Activated effector memory CD4-positive, alpha-beta T cell treated with anti-CD3 and anti-CD28 coated beads, Interleukin-2, amount 50 U/mL, for 16 hours (primary cell): ENCODE results near the gene TMEM9.

Experiments used
- DNase-seq: peaks from one replicate; pipeline ENCODE4 v3.0.0-alpha.2; 2020

TMEM9 gene

DNA sequence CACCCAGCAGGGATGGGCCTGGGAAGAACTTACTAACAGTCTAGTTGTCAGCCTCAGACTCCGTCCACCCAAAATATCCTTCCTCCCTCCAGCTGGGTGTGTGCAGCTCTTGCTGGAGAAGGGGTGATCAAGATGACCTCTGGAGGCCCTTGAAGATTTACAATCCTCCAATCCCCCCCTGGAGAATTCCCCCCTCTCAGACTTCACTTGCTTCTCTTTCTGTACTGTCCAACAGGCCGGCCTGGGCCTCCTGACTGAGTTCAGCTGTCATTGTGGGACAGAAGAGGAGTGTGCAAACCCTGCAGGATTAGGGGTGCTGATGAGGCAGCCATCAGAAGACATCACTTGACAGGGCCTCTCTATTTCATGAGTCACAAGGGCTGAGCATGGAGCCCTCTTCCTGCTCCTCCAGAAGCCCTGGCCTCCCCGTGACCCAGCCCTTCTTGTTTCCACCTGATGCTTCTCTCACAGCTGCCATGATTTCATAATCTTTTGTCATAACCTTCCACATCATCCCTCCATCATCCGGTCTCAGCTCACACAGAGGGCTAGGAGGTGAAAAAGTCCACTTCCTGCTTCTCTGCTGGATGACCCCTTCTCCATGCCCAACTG lies 18.8 kb upstream of the TMEM9 start:
- DNase-seq = peak; percentile 48

- no peak for DNase-seq
Observed at GRCh38 chr1:201172326-201172725, 18.1 kb upstream of the TMEM9 start.

DNA sequence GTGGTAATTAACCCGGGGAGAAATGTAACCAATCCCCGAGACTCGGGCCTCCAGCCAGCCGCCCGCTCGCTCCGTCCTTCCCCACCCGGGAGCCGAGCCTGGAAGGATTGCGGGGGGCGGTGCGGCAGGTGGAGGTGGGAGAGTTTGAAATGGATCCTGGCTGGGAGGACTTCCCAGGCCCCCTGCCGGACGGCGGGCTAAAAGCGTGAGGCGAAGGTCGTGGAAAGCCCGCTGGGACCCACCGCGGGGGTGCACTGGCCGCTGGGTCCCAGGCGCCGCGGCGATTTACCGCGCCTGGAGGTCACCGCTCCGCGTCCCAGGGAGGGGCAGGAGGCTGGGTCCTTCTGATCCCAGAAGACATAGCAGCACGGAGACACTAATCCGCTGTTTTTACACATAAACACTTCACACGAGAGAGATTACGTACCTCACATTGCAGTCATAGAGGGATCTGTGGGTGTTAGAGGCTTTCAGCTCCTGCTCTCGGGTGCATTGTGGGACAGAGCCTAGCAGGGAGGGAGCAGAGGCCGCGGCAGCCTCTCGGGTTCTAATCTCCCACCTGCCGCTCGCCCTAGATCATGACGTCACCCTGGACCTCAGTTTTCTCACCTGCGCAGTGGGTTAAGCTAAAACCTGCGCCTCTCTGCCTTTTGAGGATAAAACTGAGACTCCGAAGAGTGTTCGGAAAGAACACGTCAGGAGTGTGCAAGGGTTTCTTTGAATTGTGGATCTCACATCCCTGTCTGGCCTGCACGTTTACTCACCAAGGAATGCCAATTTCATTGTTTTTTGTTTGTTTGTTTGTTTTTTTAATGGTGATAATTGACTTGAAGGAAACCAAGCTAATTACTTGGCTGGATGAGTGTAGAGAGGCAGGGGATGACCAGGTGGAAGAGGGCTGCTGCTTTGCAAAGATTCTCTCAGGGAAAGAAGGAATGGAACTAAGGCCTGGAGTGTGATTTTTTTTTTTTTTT lies 17.1 kb upstream of the TMEM9 start:
- DNase-seq = peak; percentile 79

- DNase-seq = peak; percentile 91
Observed at GRCh38 chr1:201170533-201171062, 16.3 kb upstream of the TMEM9 start.

DNA sequence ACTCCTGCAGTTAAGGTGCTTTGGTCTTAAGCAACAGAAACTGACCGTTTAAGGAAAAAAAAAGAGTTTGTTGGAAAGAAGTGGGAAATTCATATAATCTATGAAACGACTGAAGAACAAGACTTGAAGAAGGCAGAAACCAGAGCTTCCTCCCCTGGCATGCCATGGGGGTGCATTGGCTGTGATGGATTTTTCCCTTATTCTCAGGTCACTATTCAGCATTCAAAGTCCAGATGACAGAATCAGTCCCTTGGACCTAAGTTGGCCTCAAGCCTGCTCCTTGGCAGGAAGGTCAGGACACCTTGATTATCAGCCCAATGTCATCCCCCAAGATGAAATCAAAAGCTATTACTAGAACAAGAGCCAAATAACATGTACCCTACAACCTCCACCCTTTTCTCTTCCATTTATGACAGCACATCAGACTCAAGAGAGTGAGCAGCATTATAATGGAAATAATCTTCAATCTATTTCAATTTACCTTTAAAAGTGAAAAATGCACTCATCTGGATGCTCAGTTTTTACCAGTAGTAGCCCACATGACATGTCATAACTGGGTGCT lies 15.8 kb upstream of the TMEM9 start:
- peak; percentile 55 for DNase-seq

GRCh38 chr1:201169203-201169602 lies 14.9 kb upstream of the TMEM9 start:
- peak; percentile 9 for DNase-seq

GRCh38 chr1:201167041-201167991 lies 13.0 kb upstream of the TMEM9 start:
- DNase-seq = peak; percentile 28

DNA sequence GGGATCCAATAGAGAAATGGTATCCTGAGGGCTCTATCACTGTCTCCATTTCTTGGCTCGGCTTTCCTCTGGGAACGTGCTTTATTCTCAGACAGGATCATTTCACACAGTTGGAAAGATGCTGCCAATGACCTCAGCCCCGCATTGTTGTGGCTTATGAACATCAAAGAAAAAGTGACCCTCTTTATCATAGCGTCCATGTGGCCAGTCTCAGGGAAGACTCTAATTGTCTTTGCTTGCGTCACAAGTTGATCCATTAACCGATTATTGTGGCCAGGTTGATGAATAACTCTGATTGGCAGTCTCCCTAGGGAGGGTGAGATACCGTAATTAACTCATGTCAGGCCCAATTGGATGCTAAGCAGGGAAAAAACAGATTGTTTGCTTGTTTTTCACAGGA lies 10.4 kb upstream of the TMEM9 start:
- peak; percentile 30 for DNase-seq

DNA sequence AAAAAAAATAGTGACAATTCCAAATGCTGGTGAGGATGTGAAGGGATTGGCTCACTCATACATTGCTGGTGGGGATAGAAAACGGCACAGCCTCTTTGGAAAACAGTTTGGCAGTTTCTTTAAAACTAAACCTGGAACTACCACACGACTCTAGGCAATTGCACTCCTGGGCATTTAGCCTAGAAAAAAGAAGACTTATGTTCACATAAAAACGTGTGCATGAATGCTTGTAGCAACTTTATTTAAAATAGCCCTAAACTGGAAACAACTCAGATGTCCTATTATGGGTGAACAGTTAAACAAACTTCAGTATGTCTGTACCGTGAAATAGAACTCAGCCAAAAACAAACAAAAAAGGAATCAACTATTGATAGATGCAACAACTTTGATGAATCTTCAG lies 9.4 kb upstream of the TMEM9 start:
- DNase-seq = no peak

DNA sequence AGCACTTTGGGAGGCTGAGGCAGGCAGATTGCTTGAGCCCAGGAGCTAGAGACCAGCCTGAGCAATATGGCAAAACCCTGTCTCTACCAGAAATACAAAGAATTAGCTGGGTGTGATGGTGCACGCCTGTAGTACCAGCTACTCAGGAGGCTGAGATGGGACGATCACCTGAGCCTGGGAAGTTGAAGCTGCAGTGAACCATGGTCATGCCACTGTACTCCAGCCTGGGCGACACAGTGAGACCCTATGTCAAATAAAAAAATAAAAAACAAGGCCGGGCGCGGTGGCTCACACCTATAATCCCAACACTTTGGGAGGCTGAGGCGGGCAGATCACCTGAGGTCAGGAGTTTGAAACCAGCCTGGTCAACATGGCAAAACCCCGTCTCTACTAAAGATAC lies 8.8 kb upstream of the TMEM9 start:
- peak; percentile 43 for DNase-seq

DNA sequence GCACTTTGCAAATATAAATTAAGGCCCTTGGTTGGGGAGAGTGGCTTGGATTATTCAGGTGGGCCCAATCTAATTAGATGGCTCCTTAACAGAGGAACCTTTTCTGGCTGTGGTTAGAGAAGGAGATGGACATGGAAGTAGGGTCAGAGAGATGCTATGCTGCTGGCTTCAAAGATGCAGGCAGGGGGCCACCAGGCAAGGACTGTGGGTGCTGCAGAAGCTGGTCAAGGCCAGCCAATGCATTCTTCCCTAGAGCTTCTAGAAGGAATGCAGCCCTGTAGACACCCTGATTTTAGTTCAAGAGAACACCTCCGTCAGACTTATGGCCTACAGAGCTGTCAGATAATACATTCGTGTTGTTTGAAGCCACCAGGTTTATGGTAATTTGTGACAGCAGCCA lies 3.7 kb upstream of the TMEM9 start:
- DNase-seq = peak; percentile 12

DNA sequence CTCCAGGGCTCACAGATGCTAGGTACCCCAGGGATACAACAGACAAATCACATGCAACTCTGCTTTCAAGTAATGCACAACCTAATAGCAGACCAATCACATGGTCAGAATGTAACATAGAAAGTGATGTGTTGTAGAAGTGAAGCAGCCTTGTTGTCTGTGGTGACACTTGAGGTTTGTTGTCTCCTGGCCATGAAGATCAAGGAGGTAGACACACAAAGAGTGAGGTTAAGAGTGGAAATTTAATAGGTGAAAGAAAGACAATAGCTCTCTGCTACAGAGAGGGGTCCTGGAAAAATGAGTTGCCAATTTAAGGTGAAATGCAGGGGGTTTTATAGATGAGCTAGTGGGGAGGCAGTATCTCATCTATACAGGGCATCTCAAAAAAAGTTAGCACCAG lies 2.5 kb upstream of the TMEM9 start:
- DNase-seq = no peak

- peak; percentile 41 for DNase-seq
Observed at GRCh38 chr1:201156346-201156745, 2.1 kb upstream of the TMEM9 start.

GRCh38 chr1:201155354-201155753 lies 1.1 kb upstream of the TMEM9 start:
- peak; percentile 50 for DNase-seq

DNA sequence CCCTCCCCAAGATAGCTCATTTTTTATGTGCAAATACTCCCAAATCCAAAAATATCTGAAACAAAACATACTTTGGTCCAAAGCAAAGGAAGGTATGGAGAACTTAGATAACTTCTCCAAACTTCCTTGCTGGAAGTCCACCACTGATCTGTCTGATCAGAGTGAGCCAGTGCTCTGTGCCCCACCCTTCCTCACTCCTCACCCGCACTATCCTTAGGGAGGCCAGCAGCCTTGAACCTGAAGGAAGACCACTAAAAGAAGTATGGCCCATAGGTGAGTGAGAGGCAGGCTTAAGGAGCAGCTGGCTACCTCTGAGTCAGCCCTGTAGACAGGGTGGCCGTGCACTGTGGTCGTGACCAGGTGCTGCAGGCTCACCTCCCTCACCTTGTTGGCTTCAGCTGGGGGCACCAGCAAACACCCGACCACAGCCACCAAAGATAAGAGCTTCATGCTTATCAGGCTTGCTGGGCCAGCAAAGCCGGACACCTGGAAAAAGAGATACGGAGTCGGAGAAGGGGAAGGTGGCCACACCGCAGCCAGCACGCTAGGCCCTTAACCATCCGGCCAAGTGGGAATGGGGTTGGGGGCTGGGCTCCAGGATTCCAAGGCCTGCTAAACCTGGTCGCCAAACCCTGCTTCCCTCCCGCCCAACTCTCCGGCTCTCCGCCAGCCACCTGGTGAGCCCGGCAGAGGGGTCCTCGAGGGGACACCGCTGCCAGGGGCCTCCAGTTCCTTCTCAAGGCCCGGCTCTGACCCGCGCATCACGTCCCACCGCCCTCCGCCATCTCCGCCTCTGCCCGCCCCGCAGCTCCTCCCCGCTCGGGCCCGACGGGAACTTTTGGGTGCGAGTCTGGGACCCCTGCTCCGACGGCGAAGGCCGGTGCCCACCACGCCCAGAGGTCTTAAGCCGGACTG lies 543 bp downstream of the TMEM9 start:
- no peak for DNase-seq

DNA sequence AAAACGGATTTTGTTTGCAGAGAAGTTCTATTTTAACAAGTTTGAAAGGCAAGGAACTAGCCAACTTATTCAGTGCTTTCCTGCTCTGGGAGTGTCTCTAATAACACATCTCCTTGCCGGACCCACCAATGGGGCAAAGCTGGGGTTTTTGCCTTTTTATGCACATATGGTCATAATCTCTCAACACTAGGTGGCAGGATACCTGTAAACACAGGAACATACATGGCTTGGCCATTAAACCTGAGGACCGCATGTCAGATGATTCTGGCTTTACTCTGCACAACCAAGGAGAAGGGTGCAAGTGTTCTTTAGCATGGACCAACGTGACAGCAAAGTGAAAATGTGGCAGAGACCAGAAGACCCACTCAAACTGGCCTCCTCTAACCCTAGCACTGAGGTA lies 4.9 kb downstream of the TMEM9 start:
- DNase-seq = peak; percentile 39

- DNase-seq = peak; percentile 31
Observed at GRCh38 chr1:201147396-201148015, 6.8 kb downstream of the TMEM9 start.

- DNase-seq = peak; percentile 39
Observed at GRCh38 chr1:201146626-201147390, 7.5 kb downstream of the TMEM9 start.

GRCh38 chr1:201145816-201146215 lies 8.5 kb downstream of the TMEM9 start:
- peak; percentile 24 for DNase-seq

DNA sequence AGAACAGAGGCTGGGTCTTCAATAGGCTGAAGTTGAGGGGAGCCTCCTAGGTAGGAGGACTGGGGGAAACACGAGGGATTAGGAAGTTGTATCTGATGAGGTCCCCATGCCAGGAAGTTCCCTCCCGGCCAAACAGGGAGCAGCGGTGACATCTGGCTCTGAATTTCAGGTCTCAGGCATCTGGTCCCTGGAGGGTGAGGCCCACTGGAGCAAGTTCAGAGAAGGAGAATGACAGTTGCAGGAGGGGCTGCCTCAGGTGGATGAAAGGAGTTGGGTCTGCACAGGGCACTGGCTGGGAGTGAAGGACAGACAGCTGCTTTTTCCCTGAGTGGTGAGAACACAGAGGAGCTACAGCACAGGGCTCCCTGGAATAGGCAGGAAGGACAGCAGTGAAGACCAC lies 9.1 kb downstream of the TMEM9 start:
- DNase-seq = peak; percentile 44
